ENCODE measurements around the gene MS4A7. TPM values are rescaled to one million over a fixed set of nuclear protein-coding genes. Genes with fewer than 3 reads are reported as not detected.

MS4A7 gene
- total RNA-seq, 2 experiments from 2014 or later: 0.41 TPM; not detected in 1

DNA sequence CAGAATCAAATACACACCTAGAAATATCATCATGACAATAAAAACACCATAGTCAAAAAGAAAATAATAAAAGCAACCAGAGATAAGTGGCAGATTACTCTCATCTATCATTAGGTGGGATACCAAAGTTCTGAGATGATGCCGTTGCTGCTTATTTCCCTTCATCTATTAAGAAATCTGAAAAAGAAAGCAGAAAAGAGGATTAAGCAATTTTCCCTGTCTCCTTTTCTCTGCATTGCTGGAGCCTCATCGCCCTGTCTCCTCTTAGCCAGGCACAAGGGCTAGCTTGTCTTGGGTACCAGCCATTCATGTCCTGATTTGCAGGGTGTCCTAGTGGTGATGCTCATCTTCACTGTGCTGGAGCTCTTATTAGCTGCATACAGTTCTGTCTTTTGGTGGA lies 14.0 kb downstream of the MS4A7 start:
- Mint-ChIP-seq H3K27ac (no peak overlapping the region), H3K4me3 (no peak overlapping the region), H3K27me3 (peaks cover 11% of the 10 kb centered on the region), H3K4me1 (no peaks in the 10 kb centered on the region), H3K36me3 (no peaks in the 10 kb centered on the region), H3K9me3 (no peaks in the 10 kb centered on the region)
- DNase-seq: no peak

GRCh38 chr11:60393016-60393415 lies 14.7 kb downstream of the MS4A7 start:
- no peak overlapping the region for H3K27ac Mint-ChIP-seq
- H3K27me3 Mint-ChIP-seq: peaks cover 13% of the 10 kb centered on the region
- no peak overlapping the region for H3K4me3 Mint-ChIP-seq
- H3K9me3 Mint-ChIP-seq: no peaks in the 10 kb centered on the region
- DNase-seq: no peak
- no peaks in the 10 kb centered on the region for H3K4me1 Mint-ChIP-seq
- H3K36me3 Mint-ChIP-seq: no peaks in the 10 kb centered on the region

- Mint-ChIP-seq H3K4me1 (no peaks in the 10 kb centered on the region), H3K4me3 (no peak overlapping the region), H3K9me3 (no peaks in the 10 kb centered on the region), H3K27me3 (peaks cover 20% of the 10 kb centered on the region), H3K27ac (no peak overlapping the region), H3K36me3 (no peaks in the 10 kb centered on the region)
- no peak for DNase-seq
Measured at GRCh38 chr11:60394666-60395380, 16.5 kb downstream of the MS4A7 start.

DNA sequence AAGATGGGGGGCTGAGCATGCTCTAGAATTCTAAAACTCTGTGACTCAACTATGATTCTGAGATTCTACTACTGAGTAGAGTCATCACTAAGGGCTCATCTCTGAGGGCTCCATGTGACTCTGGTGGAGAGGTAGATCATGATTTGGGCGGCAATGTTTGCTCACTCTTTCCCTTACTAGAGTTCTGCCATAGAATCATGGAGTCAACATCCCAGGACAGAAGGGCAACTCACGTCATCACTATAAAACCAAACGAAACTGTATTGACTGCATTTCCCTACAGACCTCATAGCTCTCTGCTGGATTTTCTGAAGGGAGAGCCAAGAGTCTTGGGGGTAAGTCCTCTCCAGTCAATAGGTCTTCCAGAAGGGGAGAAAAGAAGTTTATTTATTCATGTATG lies 18.1 kb downstream of the MS4A7 start, which contains the start of gene MS4A14:
MS4A14 (plus strand) TSS at position 78 of the 400 bp plus-strand sequence; CDS start at position 198, 120 bp downstream.
- DNase-seq: no peak
- no peaks in the 10 kb centered on the region for H3K9me3 Mint-ChIP-seq
- no peaks in the 10 kb centered on the region for H3K36me3 Mint-ChIP-seq
- H3K27ac Mint-ChIP-seq: no peak within 1 kb of the TSS
- peaks cover 20% of the 10 kb centered on the region for H3K27me3 Mint-ChIP-seq
- H3K4me1 Mint-ChIP-seq: no peaks in the 10 kb centered on the region
- no peak within 1 kb of the TSS for H3K4me3 Mint-ChIP-seq

DNA sequence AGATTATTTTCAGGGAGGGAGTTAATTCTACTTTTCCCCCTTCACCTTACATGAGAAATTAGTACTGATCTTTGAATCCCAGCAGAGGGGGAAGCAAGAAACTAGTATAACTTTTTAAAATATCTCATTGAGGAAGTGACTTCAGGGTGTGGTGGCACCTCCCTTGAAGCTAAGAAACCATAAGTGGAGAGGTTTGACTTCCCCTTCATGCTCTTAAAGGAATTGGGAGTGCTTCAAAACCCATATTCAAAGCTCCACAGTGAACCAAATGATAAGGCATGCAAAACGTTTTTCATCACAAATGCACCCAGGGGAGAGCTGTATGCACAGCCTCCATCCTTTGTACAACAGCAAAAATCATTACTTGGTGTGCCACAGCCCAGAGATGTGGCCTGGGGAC lies 18.5 kb downstream of the MS4A7 start:
- no peak for DNase-seq
- H3K9me3 Mint-ChIP-seq: no peaks in the 10 kb centered on the region
- no peaks in the 10 kb centered on the region for H3K4me1 Mint-ChIP-seq
- no peak overlapping the region for H3K27ac Mint-ChIP-seq
- no peak overlapping the region for H3K4me3 Mint-ChIP-seq
- peaks cover 20% of the 10 kb centered on the region for H3K27me3 Mint-ChIP-seq
- no peaks in the 10 kb centered on the region for H3K36me3 Mint-ChIP-seq

DNA sequence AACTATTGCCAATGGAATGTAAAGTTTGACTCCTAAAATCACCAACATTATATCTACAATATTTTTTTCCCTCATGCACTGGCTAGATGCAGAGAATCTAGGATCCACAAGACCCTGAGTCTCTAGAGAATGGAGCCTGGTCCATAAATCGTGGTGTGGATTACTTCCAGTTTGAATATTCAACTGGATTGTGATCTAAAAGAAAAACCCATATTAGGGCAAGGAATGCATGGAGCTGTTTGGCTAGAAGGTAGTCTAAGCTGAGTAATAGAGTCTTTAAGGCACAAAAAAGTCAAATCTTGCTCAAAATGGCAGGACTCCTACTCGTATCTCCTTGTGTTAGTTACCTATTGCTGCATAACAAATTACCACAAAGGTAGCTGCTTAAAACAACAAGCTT lies 41.7 kb downstream of the MS4A7 start:
- Mint-ChIP-seq H3K9me3 (peaks cover 4% of the 10 kb centered on the region), H3K4me1 (no peaks in the 10 kb centered on the region), H3K36me3 (no peaks in the 10 kb centered on the region), H3K27ac (no peak overlapping the region), H3K4me3 (no peak overlapping the region), H3K27me3 (peaks cover 20% of the 10 kb centered on the region)
- no peak for DNase-seq

DNA sequence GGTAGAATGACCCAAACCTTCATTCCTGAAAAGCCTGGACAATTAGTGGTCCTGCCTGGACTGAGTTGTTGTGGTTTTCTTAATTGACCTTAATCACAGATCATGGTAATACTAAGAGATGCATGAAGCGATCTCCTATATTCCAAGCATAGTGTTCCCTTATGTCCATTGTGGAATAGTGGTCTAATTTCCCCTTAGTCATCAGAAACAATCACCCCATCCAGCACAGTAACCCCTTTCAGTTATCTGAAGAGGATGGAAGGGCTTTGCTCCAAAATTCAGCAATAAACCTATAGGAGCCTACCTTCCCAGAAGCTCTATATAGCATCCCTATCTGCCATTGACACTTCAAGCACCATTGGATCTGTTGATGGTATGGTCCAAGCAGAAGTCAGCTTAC lies 44.3 kb downstream of the MS4A7 start:
- H3K27me3 Mint-ChIP-seq: peaks cover 20% of the 10 kb centered on the region
- H3K4me3 Mint-ChIP-seq: no peak overlapping the region
- no peak for DNase-seq
- H3K27ac Mint-ChIP-seq: no peak overlapping the region
- H3K9me3 Mint-ChIP-seq: peaks cover 4% of the 10 kb centered on the region
- H3K36me3 Mint-ChIP-seq: no peaks in the 10 kb centered on the region
- no peaks in the 10 kb centered on the region for H3K4me1 Mint-ChIP-seq

GRCh38 chr11:60428517-60428916 lies 50.2 kb downstream of the MS4A7 start:
- H3K4me1 Mint-ChIP-seq: no peaks in the 10 kb centered on the region
- no peaks in the 10 kb centered on the region for H3K36me3 Mint-ChIP-seq
- H3K27me3 Mint-ChIP-seq: peaks cover 25% of the 10 kb centered on the region
- DNase-seq: no peak
- no peaks in the 10 kb centered on the region for H3K9me3 Mint-ChIP-seq
- H3K4me3 Mint-ChIP-seq: no peak overlapping the region
- no peak overlapping the region for H3K27ac Mint-ChIP-seq

DNA sequence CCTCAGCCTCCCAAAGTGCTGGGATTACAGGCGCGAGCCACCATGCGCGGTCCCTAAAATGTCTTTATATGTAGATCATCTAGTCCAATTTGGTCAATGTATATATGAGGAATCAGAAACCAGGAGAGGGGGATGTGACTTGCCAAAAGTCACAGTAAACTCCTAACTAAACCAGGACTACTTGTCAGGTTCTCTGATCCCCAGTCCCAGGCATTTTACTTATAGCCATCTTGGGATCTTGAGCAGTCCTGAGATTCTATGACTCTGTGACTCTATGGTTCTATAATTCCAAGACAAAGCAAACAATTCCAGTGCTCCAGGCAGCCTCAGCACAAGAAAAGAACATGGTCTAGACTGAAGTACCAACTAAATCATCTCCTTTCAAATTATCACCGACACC lies 50.9 kb downstream of the MS4A7 start, which contains the start of gene MS4A5:
MS4A5 (plus strand) TSS at position 301 of the 400 bp plus-strand sequence. CDS start 103 bp downstream, outside the sequence.
- Mint-ChIP-seq H3K4me1 (no peaks in the 10 kb centered on the region), H3K9me3 (no peaks in the 10 kb centered on the region), H3K27me3 (peaks cover 26% of the 10 kb centered on the region), H3K36me3 (no peaks in the 10 kb centered on the region), H3K27ac (no peak within 1 kb of the TSS), H3K4me3 (no peak within 1 kb of the TSS)
- DNase-seq: no peak

- Mint-ChIP-seq H3K36me3 (no peaks in the 10 kb centered on the region), H3K4me1 (no peaks in the 10 kb centered on the region), H3K9me3 (no peaks in the 10 kb centered on the region), H3K27ac (no peak overlapping the region), H3K27me3 (peaks cover 26% of the 10 kb centered on the region), H3K4me3 (no peak overlapping the region)
- no peak for DNase-seq
Measured at GRCh38 chr11:60431251-60431650, 52.9 kb downstream of the MS4A7 start.

DNA sequence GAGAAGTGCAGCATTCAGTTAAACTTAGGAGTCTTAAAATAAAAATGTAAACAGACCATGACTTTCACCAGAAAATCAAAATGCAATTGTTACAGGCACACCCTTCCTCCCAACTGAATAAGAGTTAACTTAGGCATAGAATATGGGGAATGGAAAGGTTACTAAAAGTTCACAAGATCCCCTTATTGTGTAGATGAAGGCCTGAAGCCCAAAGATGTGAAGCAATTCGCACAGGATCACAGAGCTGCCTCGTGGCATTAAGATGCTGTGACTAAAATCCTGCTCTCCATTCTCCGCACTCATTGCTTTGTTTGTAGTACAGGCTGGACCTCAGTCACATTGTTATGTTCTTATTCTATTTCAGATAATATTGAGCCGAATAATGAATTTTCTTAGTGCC lies 55.1 kb downstream of the MS4A7 start:
- Mint-ChIP-seq H3K4me1 (no peaks in the 10 kb centered on the region), H3K4me3 (no peak overlapping the region), H3K9me3 (no peaks in the 10 kb centered on the region), H3K27me3 (peaks cover 13% of the 10 kb centered on the region), H3K27ac (no peak overlapping the region), H3K36me3 (no peaks in the 10 kb centered on the region)
- no peak for DNase-seq

Other genes with a start within 250 kb of the MS4A7 start
- not detected for gene MS4A6A, start 195.4 kb upstream of the MS4A7 start, total RNA-seq
- gene MS4A4E, start 135.4 kb upstream of the MS4A7 start, total RNA-seq: not detected
- gene MS4A4A, start 97.9 kb upstream of the MS4A7 start, total RNA-seq: not detected
- not detected for gene MS4A6E, start 51.3 kb upstream of the MS4A7 start, total RNA-seq
- gene MS4A14, start 17.9 kb downstream of the MS4A7 start, total RNA-seq: not detected
- not detected for gene MS4A5, start 51.0 kb downstream of the MS4A7 start, total RNA-seq
- 1 to 10 TPM; 7.1 to 7.3 TPM for gene MS4A1, start 77.3 kb downstream of the MS4A7 start, total RNA-seq
- gene MS4A12, start 114.2 kb downstream of the MS4A7 start, total RNA-seq: not detected
- not detected for gene MS4A13, start 136.9 kb downstream of the MS4A7 start, total RNA-seq